ENCODE results near the gene OPN5.

- TF ChIP-seq POLR2A (IDR thresholded peaks at IDR 0.05; ENCODE audit: low read length) (no peak), GATA1 (IDR thresholded peaks at IDR 0.05; ENCODE audit: low read depth, low read length) (no peak)
Observed at GRCh38 chr6:47832386-47833100, 50.7 kb downstream of the OPN5 start.

All from erythroblast (primary cell).